ENCODE measurements around the gene FBXO31. TPM values are rescaled to one million over a fixed set of nuclear protein-coding genes. Genes with fewer than 3 reads are reported as not detected.

The FBXO31 gene
- total RNA-seq, 4 donors from 2014 or later, result 39.9 to 89.3 (median 53.6) TPM

- peaks cover 77% of the 10 kb centered on the region for H3K36me3 ChIP-seq
These were observed 36.7 kb upstream of the FBXO31 start for GRCh38 chr16:87420026-87421002.

DNA sequence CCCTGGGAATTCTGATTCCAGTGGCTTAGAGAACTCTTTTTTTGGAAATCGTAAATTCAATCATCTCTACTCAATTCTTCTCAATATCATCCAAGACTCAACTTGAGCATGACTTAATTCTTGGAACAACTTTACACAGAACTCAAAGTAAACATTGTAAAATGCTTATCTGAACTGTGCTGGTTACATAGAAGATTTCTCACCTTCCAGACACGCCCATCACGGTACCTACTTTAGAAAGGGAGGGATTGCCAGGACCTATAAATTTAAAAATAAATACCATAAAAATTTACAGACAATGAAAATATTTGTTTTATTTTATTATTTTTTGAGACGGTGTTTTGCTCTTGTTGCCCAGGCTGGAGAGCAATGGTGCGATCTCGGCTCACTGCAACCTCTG lies 35.1 kb upstream of the FBXO31 start:
- Histone ChIP-seq H3K4me3 (no peak overlapping the region), H3K27me3 (no peaks in the 10 kb centered on the region), H3K27ac (no peak overlapping the region), H3K36me3 (peaks cover 92% of the 10 kb centered on the region), H3K4me1 (no peaks in the 10 kb centered on the region), H3K9me3 (no peaks in the 10 kb centered on the region)
- WGBS, result 71% methylated on average over 6 of the region's 6 CpGs
- peak in 1 of 2 donors; percentile 4 for DNase-seq (ENCODE audit: low spot score in 2 of 2)
- TF ChIP-seq POLR2AphosphoS5 (IDR thresholded peaks at IDR 0.05), result no peak
- TF ChIP-seq, protein P1, sequence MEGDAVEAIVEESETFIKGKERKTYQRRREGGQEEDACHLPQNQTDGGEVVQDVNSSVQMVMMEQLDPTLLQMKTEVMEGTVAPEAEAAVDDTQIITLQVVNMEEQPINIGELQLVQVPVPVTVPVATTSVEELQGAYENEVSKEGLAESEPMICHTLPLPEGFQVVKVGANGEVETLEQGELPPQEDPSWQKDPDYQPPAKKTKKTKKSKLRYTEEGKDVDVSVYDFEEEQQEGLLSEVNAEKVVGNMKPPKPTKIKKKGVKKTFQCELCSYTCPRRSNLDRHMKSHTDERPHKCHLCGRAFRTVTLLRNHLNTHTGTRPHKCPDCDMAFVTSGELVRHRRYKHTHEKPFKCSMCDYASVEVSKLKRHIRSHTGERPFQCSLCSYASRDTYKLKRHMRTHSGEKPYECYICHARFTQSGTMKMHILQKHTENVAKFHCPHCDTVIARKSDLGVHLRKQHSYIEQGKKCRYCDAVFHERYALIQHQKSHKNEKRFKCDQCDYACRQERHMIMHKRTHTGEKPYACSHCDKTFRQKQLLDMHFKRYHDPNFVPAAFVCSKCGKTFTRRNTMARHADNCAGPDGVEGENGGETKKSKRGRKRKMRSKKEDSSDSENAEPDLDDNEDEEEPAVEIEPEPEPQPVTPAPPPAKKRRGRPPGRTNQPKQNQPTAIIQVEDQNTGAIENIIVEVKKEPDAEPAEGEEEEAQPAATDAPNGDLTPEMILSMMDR (IDR thresholded peaks at IDR 0.05), result no peak
- TF ChIP-seq EP300 (IDR thresholded peaks at IDR 0.05), result no peak
- no peak for TF ChIP-seq POLR2A (IDR thresholded peaks at IDR 0.05)

More at GRCh38 chr16:87420026-87421002, 36.7 kb upstream of the FBXO31 start:
- 94% methylated on average over 20 of the region's 25 CpGs for whole genome bisulfite sequencing
- H3K27me3 ChIP-seq, result no peaks in the 10 kb centered on the region
- no peak overlapping the region for H3K4me3 ChIP-seq
- H3K4me1 ChIP-seq, result no peaks in the 10 kb centered on the region
- H3K9me3 ChIP-seq, result no peaks in the 10 kb centered on the region
- DNase-seq (ENCODE audit: low spot score in 2 of 2), result no peak
- no peak for TF ChIP-seq EP300 (IDR thresholded peaks at IDR 0.05)
- TF ChIP-seq, protein P1 (IDR thresholded peaks at IDR 0.05), result no peak
- TF ChIP-seq POLR2A (IDR thresholded peaks at IDR 0.05), result no peak
- no peak for TF ChIP-seq POLR2AphosphoS5 (IDR thresholded peaks at IDR 0.05)
- no peak overlapping the region for H3K27ac ChIP-seq

DNA sequence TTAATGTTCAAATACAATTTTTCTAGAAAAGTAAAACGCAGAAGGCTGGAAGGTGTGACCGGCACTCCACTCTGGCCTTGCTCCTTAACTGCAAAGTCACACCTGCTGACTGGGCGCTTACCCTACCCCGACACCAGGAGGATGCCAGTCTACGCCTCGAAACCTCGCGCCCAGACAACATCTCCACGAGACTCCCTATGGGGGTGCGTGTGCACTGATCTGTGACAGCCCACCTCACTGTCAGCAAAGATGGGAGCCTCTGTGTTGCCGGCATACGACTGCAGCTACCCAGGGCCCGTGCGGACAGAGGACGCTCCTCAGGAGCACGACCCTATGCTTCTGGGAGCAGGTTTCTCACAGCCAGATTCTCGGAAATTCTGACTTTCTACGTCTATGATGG lies 34.6 kb upstream of the FBXO31 start:
- Histone ChIP-seq H3K36me3 (peaks cover 92% of the 10 kb centered on the region), H3K4me3 (no peak overlapping the region), H3K27me3 (no peaks in the 10 kb centered on the region), H3K9me3 (no peaks in the 10 kb centered on the region), H3K27ac (no peak overlapping the region), H3K4me1 (no peaks in the 10 kb centered on the region)
- no peak for TF ChIP-seq POLR2AphosphoS5 (IDR thresholded peaks at IDR 0.05)
- TF ChIP-seq POLR2A (IDR thresholded peaks at IDR 0.05), result no peak
- TF ChIP-seq EP300 (IDR thresholded peaks at IDR 0.05), result no peak
- TF ChIP-seq, protein P1 (IDR thresholded peaks at IDR 0.05), result no peak
- DNase-seq (ENCODE audit: low spot score in 2 of 2), result peak in 1 of 2 donors; percentile 62
- WGBS, result 88% methylated on average over 14 of the region's 18 CpGs

- no peaks in the 10 kb centered on the region for H3K4me1 ChIP-seq
- H3K27me3 ChIP-seq, result no peaks in the 10 kb centered on the region
- H3K4me3 ChIP-seq, result no peak overlapping the region
- peaks cover 92% of the 10 kb centered on the region for H3K36me3 ChIP-seq
- TF ChIP-seq POLR2AphosphoS5 (IDR thresholded peaks at IDR 0.05), result no peak
- no peak for TF ChIP-seq EP300 (IDR thresholded peaks at IDR 0.05)
- TF ChIP-seq, protein P1 (IDR thresholded peaks at IDR 0.05), result no peak
- no peak for TF ChIP-seq POLR2A (IDR thresholded peaks at IDR 0.05)
- no peak overlapping the region for H3K27ac ChIP-seq
- 91% methylated on average over 1 of the region's 13 CpGs for WGBS
- no peaks in the 10 kb centered on the region for H3K9me3 ChIP-seq
- peak in 1 of 2 donors; percentile 56 for DNase-seq (ENCODE audit: low spot score in 2 of 2)
These were observed 33.9 kb upstream of the FBXO31 start for GRCh38 chr16:87417528-87417910.

DNA sequence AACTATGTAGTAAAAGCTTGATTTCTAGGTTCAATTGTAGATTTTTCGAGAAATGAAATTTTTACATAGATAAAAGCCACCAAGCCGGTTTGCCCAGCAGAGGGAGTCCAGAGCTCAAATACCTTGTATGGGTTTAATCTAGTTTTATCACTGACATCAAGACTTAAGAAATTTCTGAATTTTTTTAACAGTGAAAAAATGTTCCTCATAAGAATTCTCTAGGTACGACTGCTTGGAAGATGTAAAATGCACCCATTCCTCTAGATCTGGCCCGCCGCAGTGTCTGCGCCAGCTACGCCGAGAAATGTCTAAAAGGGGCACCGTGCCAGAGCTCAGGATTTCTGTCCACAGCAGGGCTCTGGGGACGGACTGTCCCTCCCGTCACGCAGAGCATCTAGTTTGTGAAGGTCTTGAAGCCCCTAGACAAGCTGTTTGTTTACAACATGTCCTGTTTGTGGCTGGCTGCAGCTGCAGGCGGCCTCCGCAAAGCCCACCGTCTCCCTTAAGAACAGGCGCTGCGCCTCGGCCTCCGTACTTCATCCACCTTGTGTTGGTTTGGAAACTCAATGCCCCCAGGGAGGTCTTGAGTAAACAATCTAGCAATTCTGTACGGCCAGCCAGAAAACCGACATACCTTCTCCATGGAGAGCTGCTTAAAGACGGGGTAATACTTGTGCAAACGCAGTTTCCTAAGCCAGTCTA lies 33.4 kb upstream of the FBXO31 start:
- peaks cover 93% of the 10 kb centered on the region for H3K36me3 ChIP-seq
- no peak overlapping the region for H3K4me3 ChIP-seq
- WGBS, result 82% methylated on average over 23 of the region's 23 CpGs
- H3K9me3 ChIP-seq, result no peaks in the 10 kb centered on the region
- H3K27me3 ChIP-seq, result no peaks in the 10 kb centered on the region
- TF ChIP-seq, protein P1 (IDR thresholded peaks at IDR 0.05), result peak; percentile 52 to 61
- no peak for TF ChIP-seq POLR2A (IDR thresholded peaks at IDR 0.05)
- DNase-seq (ENCODE audit: low spot score in 2 of 2), result peak in 1 of 2 donors; percentile 78
- no peaks in the 10 kb centered on the region for H3K4me1 ChIP-seq
- H3K27ac ChIP-seq, result no peak overlapping the region
